ENCODE measurements around the gene BAIAP2. TPM values are rescaled to one million over a fixed set of nuclear protein-coding genes. Genes with fewer than 3 reads are reported as not detected.
A peak's percentile ranks its signal among the peaks of the same experiment; 100 is the strongest.

The BAIAP2 gene
- total RNA-seq, 1 donor from 2014 or later = 37.6 TPM

DNA sequence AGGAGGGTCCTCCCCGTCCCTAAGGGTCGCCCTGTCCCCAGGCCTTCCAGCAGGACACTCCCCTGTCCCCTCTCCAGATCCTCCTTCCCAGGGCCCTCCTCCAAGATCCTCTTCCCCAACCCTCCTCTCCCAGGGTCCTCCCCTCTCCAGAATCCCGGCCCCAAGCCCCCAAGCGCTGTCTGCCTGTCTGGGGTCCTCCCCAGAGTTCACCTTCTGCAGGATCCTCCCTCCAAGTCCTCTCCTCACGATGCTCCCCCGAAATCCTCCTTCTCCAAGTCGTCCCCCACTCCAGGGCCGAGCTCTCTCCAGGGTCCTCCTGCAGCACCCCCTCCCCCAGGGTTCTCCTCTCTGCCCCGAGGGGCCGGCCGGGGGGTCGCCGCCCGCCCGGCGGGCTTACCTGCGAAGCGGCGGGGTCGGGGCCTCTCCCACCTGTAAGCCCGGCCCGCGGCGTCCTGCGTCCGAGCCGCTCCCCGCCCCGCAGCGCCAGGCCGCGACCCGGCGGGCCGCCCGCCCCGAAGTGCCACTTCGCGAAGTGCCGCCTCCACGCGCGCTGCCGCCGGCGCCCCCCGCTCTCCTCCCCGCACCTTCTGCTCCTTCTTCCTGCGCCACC is 678 bp upstream of the BAIAP2 start:
- Mint-ChIP-seq H3K27ac (peak overlapping the region; percentile 67), H3K4me3 (ENCODE audit: low read depth) (peak overlapping the region; percentile 87), H3K9me3 (ENCODE audit: low read depth) (no peaks in the 10 kb centered on the region), H3K4me1 (ENCODE audit: low read depth) (peaks cover 35% of the 10 kb centered on the region), H3K36me3 (ENCODE audit: insufficient read depth) (peaks cover 4% of the 10 kb centered on the region), H3K27me3 (peaks cover 4% of the 10 kb centered on the region)
- DNase-seq (ENCODE audit: low spot score, unreplicated experiment) = peak; percentile 39
- TF ChIP-seq, protein P1, sequence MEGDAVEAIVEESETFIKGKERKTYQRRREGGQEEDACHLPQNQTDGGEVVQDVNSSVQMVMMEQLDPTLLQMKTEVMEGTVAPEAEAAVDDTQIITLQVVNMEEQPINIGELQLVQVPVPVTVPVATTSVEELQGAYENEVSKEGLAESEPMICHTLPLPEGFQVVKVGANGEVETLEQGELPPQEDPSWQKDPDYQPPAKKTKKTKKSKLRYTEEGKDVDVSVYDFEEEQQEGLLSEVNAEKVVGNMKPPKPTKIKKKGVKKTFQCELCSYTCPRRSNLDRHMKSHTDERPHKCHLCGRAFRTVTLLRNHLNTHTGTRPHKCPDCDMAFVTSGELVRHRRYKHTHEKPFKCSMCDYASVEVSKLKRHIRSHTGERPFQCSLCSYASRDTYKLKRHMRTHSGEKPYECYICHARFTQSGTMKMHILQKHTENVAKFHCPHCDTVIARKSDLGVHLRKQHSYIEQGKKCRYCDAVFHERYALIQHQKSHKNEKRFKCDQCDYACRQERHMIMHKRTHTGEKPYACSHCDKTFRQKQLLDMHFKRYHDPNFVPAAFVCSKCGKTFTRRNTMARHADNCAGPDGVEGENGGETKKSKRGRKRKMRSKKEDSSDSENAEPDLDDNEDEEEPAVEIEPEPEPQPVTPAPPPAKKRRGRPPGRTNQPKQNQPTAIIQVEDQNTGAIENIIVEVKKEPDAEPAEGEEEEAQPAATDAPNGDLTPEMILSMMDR (IDR thresholded peaks at IDR 0.05; ENCODE audit: unreplicated experiment) = no peak

DNA sequence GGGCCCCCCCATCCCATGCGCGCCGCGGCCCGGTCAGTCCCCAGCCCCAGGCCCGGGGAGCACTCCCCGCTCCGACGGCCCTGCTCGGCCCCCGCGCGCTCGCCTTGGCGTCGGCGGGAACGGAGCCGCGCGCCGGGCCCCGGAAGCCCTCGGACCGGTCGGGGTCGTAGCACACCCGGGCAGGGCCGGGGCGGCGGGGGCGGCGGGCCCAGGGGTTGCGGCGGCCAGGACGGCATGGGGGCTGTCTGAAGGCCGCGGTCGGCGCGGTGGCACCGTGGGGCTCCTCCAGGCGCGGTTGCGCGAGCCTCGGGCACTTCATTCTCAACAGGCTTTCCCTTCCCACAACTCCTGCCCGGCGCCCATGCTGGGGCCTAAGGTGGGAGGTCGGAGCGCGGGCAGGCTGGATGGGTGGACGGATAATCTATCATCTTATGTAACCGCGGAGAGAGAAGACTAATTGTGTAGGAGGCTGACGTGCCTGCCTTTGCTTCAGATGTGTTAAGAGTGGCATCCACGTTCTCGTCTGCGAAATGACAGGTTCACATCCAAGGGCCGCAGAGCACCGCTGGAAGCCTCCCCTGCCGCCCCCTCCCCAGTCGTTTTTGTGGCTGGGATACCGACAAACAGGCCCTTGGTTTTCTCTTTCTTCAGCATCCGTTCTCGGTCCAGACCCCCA is 708 bp downstream of the BAIAP2 start:
- Mint-ChIP-seq H3K27me3 (peaks cover 4% of the 10 kb centered on the region), H3K36me3 (ENCODE audit: insufficient read depth) (peaks cover 4% of the 10 kb centered on the region), H3K4me3 (ENCODE audit: low read depth) (peak overlapping the region; percentile 87), H3K4me1 (ENCODE audit: low read depth) (peaks cover 35% of the 10 kb centered on the region), H3K9me3 (ENCODE audit: low read depth) (no peaks in the 10 kb centered on the region), H3K27ac (peak overlapping the region; percentile 67)
- TF ChIP-seq, protein P1 (IDR thresholded peaks at IDR 0.05; ENCODE audit: unreplicated experiment) = no peak
- no peak for DNase-seq (ENCODE audit: low spot score, unreplicated experiment)

DNA sequence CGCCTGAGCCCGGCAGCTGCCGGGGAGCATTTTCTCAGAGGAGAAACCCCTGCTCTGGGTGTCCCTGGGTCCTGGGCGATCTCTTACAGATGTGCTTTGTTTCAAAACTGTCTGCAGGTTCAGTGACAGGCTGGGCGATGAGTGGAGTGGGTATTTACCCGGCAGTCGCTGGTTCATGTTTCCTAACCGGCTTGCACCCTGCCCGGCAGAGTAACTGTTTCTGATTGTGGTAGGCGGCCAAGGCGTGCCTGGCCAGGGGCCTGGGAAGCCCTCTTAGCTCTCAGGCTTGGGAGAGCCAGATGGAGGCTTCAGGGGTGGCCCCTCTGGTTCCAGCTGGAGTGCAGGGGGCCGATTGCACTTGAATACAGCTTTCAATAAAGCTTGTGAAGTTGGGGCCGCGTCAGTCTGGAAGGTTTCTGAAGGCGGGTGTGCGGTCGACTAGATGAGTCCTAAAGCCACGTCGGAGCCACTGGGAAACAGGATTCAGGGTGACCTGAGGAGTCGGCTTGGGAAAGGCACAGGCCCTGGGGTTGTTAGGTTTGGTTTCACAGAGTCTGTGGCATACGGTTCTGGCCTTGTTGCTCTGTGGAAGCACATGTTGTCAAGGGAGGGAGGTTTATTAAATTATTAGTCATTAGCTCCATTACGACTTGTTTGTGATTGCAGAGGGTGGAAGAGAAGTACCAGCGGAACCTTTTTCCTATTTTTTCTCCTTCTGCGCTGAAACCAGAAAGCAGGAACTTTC is 1.4 kb downstream of the BAIAP2 start:
- Mint-ChIP-seq H3K9me3 (ENCODE audit: low read depth) (no peaks in the 10 kb centered on the region), H3K27ac (peak overlapping the region; percentile 67), H3K4me3 (ENCODE audit: low read depth) (peak overlapping the region; percentile 87), H3K4me1 (ENCODE audit: low read depth) (peaks cover 35% of the 10 kb centered on the region), H3K27me3 (peaks cover 4% of the 10 kb centered on the region), H3K36me3 (ENCODE audit: insufficient read depth) (peaks cover 4% of the 10 kb centered on the region)
- no peak for DNase-seq (ENCODE audit: low spot score, unreplicated experiment)
- TF ChIP-seq, protein P1 (IDR thresholded peaks at IDR 0.05; ENCODE audit: unreplicated experiment) = no peak

DNA sequence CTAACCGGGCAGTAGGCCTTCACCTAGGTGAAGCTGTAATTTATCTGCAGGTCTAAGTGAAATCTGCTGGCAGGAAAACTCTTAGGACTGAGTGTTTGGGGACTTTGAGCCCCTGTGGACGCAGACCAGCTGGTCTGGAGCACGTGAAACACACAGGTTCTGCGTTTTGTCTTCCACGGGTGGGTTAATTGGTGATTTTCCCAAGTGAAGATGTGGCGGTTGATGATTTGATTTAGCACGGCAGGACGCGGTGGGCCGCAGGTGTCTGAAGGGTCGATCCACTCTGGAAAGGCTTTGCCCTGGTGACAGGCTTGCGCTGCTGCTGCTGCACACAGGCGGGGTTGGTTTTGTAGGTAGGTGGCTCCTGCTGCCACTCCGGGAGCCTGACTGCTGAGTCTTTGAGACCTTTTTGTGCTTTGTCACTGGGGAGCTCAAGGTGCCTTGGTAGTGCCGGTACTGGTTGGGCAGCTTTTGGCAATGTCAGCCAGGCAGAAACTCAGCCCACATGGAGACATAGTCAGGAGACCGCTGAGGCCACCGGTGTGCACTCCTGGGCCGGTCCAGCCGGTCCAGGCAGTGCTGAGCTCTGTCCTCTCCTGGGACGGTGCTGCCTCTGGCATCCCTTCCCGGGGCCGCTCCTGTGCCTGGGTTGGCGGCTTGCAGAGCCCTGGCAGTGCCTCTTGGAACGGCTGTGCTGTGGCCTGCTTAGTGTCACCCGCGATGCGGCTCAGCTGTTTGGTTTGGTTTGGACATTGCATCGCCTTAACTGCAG is 2.3 kb downstream of the BAIAP2 start:
- H3K27me3 Mint-ChIP-seq = peaks cover 4% of the 10 kb centered on the region
- peaks cover 4% of the 10 kb centered on the region for H3K36me3 Mint-ChIP-seq (ENCODE audit: insufficient read depth)
- peak overlapping the region; percentile 49 for H3K27ac Mint-ChIP-seq
- H3K9me3 Mint-ChIP-seq (ENCODE audit: low read depth) = no peaks in the 10 kb centered on the region
- no peak for DNase-seq (ENCODE audit: low spot score, unreplicated experiment)
- TF ChIP-seq, protein P1 (IDR thresholded peaks at IDR 0.05; ENCODE audit: unreplicated experiment) = no peak
- H3K4me3 Mint-ChIP-seq (ENCODE audit: low read depth) = peak overlapping the region; percentile 87
- peaks cover 35% of the 10 kb centered on the region for H3K4me1 Mint-ChIP-seq (ENCODE audit: low read depth)

All from progenitor cell of endocrine pancreas (in vitro differentiated cells).